Activated naive CD8-positive, alpha-beta T cell treated with anti-CD3 and anti-CD28 coated beads, Interleukin-2, amount 10 ng/mL, durations not matched to agents 7 days and 5 days (primary cell): ENCODE measurements around the gene NKX2-2. TPM values are rescaled to one million over a fixed set of nuclear protein-coding genes. Genes with fewer than 3 reads are reported as not detected.

Source experiments
- ATAC-seq: fragments of 150-1000 bp; cut with Tn5 transposase; one replicate; pipeline ENCODE4 v1.10.0; 2021; ENCODE audit warnings: low read depth, moderate library complexity
- POLR2A ChIA-PET: fragments of 350-600 bp; sonication (Branson Sonifier 250); formaldehyde crosslinking; loops from one replicate; lab custom pipeline; 2021; ENCODE audit warnings: antibody characterized with exemption; lab: Charles Lee
- DNase-seq: peaks from one replicate; pipeline ENCODE4 v3.0.0; 2021
- H3K27ac Mint-ChIP-seq: one replicate; pipeline ENCODE4 v1.8.0; 2022; ENCODE audit warnings: mild to moderate bottlenecking, mixed read lengths
- H3K27me3 Mint-ChIP-seq: one replicate; pipeline ENCODE4 v1.8.0; 2022; ENCODE audit warnings: mild to moderate bottlenecking, moderate library complexity, mixed read lengths
- H3K36me3 Mint-ChIP-seq: one replicate; pipeline ENCODE4 v1.8.0; 2021; ENCODE audit warnings: mild to moderate bottlenecking, mixed read lengths
- H3K4me1 Mint-ChIP-seq: one replicate; pipeline ENCODE4 v1.8.0; 2021; ENCODE audit warnings: mixed read lengths
- H3K4me3 Mint-ChIP-seq: one replicate; pipeline ENCODE4 v1.8.0; 2022; ENCODE audit warnings: mild to moderate bottlenecking, moderate library complexity, mixed read lengths
- H3K9me3 Mint-ChIP-seq: one replicate; pipeline ENCODE4 v1.8.0; 2021; ENCODE audit warnings: mixed read lengths
- total RNA-seq, 2 experiments: library from RNA; stranded (reverse); gene quantifications; one replicate each; pipeline ENCODE4 v1.2.3, GENCODE V29; 2021

The NKX2-2 gene
- total RNA-seq, 2 experiments from 2014 or later = not detected

GRCh38 chr20:21509079-21509596 is 4.7 kb downstream of the NKX2-2 start:
- peak overlapping the region; percentile 79 for H3K4me3 Mint-ChIP-seq

GRCh38 chr20:21508230-21509078 is 5.4 kb downstream of the NKX2-2 start:
- Mint-ChIP-seq H3K27ac (peak overlapping the region; percentile 76), H3K4me1 (peaks cover 35% of the 10 kb centered on the region), H3K36me3 (no peaks in the 10 kb centered on the region), H3K9me3 (no peaks in the 10 kb centered on the region), H3K27me3 (peaks cover 67% of the 10 kb centered on the region), H3K4me3 (no peak overlapping the region)
- ATAC-seq = no peak
- no peak for DNase-seq
- POLR2A ChIA-PET = no interaction called here

More at GRCh38 chr20:21509079-21509596, 4.7 kb downstream of the NKX2-2 start:
- ATAC-seq = no peak
- no peaks in the 10 kb centered on the region for H3K36me3 Mint-ChIP-seq
- H3K4me1 Mint-ChIP-seq = peaks cover 33% of the 10 kb centered on the region
- no peaks in the 10 kb centered on the region for H3K9me3 Mint-ChIP-seq
- POLR2A ChIA-PET = no interaction called here
- peaks cover 72% of the 10 kb centered on the region for H3K27me3 Mint-ChIP-seq
- DNase-seq = no peak
- H3K27ac Mint-ChIP-seq = no peak overlapping the region

GRCh38 chr20:21507400-21508229 is 6.2 kb downstream of the NKX2-2 start:
- H3K4me3 Mint-ChIP-seq = no peak overlapping the region
- H3K27me3 Mint-ChIP-seq = peaks cover 63% of the 10 kb centered on the region
- peak overlapping the region; percentile 76 for H3K27ac Mint-ChIP-seq
- DNase-seq (no peak), ATAC-seq (no peak)
- POLR2A ChIA-PET = no interaction called here
- H3K9me3 Mint-ChIP-seq = no peaks in the 10 kb centered on the region
- no peaks in the 10 kb centered on the region for H3K36me3 Mint-ChIP-seq
- peaks cover 37% of the 10 kb centered on the region for H3K4me1 Mint-ChIP-seq

DNA sequence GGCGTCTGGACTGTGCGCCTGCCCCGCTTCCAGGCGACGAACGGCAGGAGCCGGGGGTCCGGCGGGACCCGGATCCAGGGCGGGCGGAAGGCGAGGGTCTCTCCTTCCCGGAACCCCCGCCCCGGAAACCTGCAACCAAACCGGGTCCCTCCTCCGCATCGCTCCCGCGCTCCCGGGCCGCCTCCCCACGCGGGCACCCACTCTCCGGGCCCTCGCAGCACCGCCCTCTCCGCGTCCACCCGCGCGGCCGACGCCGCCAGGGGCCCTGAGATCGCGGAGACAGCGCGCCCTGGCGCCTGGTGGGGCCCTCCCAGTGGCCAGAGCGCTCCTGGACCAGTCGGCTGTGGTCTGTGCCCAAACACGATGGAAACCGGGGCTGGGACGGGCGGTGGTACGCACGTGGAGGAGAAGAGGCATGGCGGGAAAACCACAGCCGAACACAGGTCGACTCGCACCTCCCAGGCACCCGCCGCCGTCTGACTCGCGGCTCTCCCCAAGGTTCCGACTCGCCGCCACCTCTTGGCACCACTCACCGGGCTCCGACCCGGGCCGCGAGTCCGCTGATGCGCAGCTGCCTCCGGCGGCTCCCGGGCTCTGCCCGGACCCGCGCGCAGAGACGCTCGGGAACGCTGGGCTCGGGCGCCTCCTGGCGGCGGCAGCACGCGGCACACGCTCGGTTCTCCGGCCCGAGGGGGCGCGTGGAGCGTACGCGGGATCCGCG is 7.9 kb downstream of the NKX2-2 start:
- Mint-ChIP-seq H3K4me3 (peak overlapping the region; percentile 68), H3K9me3 (no peaks in the 10 kb centered on the region), H3K36me3 (no peaks in the 10 kb centered on the region), H3K27ac (no peak overlapping the region), H3K27me3 (peaks cover 48% of the 10 kb centered on the region), H3K4me1 (peaks cover 32% of the 10 kb centered on the region)
- ATAC-seq (peak; percentile 61), DNase-seq (peak; percentile 85)
- POLR2A ChIA-PET = interaction anchor here (0.9 to 1.4 kb wide), 3 partner anchors 270 to 646 kb away, joined by 3 to 4 read pairs (median 3); no protein-coding TSS in a partner anchor

DNA sequence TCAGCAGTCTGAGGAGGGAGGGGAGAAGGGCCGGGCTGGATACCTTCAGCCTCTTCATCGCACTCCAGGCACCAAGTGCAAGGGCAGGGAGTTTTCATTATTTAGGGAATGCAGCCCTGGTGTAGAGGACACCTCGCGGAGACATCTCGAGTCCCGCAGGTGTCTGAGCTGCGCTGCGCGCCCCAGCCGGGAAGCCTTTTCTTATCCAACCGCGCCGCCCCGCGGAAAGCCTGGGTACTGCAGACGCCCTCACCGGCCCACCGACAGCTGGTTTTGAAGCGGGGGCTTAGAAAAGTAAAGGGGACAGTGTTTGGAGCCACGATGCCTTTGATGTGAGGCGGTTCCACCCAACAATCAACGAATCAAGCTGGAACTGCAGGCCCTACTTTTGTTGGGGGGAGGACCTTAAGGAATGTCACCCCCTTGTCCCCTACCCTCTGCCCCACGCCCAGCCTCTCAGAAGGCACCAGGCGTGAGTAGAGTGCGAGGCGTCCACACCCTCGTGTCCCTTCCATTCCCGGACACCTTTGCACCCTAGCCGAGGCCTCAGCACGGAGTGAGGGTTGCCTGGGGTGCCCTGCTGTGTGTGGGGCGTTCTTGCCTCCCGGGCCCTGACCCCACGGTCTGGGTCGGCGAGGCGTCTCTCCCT is 8.6 kb downstream of the NKX2-2 start:
- Mint-ChIP-seq H3K4me1 (peaks cover 29% of the 10 kb centered on the region), H3K27me3 (peaks cover 47% of the 10 kb centered on the region), H3K9me3 (no peaks in the 10 kb centered on the region), H3K27ac (no peak overlapping the region), H3K36me3 (no peaks in the 10 kb centered on the region), H3K4me3 (peak overlapping the region; percentile 52)
- peak; percentile 88 for DNase-seq
- POLR2A ChIA-PET = interaction anchor here (0.9 to 1.4 kb wide), 2 partner anchors 269 to 645 kb away, joined by 3 to 4 read pairs; no protein-coding TSS in a partner anchor
- ATAC-seq = peak; percentile 67

DNA sequence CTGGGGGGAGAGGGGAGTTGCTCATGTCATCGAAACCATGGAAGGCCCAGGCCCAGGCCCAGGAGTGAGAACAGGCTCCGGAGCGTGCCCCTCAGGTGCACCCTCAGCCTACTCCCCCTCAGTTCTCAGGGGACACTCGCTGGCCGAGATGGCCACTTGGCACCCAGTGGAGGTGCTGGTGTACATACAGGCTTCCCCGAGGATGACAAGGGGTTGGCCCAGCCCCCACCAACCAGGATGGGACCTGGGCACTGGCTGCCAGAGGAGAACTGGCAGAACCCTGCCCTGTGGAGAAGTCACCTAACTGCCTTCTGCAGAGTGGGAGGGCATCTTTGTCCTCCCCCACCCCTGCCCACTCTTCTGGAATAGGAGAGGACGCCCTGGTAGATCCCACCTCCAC is 9.5 kb downstream of the NKX2-2 start:
- peaks cover 23% of the 10 kb centered on the region for H3K4me1 Mint-ChIP-seq

DNA sequence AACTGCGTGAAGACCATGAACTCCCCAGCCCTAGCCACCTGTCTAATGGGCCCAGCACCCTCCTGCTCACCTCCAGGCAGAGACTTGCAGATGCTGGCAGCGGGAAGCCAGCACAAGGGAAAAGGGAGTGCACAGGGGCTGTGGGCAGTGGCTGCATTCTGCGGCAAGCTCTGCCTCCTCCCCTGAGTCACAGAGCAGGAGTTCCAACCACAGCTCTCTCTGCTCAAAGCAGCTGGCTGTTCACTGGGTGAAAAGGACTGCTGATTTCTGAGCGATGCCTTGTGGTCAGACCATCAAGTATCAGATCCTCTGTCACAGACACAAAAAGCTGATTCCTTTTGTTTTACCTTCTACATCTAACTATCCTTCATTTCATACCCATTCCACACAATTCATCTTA is 10.5 kb downstream of the NKX2-2 start:
- Mint-ChIP-seq H3K4me3 (no peak overlapping the region), H3K4me1 (peaks cover 23% of the 10 kb centered on the region), H3K9me3 (no peaks in the 10 kb centered on the region), H3K36me3 (no peaks in the 10 kb centered on the region), H3K27ac (no peak overlapping the region), H3K27me3 (peaks cover 37% of the 10 kb centered on the region)
- no peak for ATAC-seq
- POLR2A ChIA-PET = no interaction called here
- DNase-seq = no peak

More for the DNA sequence above, 9.5 kb downstream of the NKX2-2 start:
- H3K4me3 Mint-ChIP-seq = no peak overlapping the region
- H3K9me3 Mint-ChIP-seq = no peaks in the 10 kb centered on the region
- POLR2A ChIA-PET = no interaction called here
- H3K27me3 Mint-ChIP-seq = peaks cover 40% of the 10 kb centered on the region
- ATAC-seq = no peak
- no peaks in the 10 kb centered on the region for H3K36me3 Mint-ChIP-seq
- no peak for DNase-seq
- H3K27ac Mint-ChIP-seq = no peak overlapping the region

- Mint-ChIP-seq H3K27ac (no peak overlapping the region), H3K36me3 (no peaks in the 10 kb centered on the region), H3K27me3 (peaks cover 23% of the 10 kb centered on the region), H3K9me3 (no peaks in the 10 kb centered on the region), H3K4me1 (peaks cover 13% of the 10 kb centered on the region), H3K4me3 (no peak overlapping the region)
- POLR2A ChIA-PET = no interaction called here
- ATAC-seq (no peak), DNase-seq (no peak)
These were observed 12.7 kb downstream of the NKX2-2 start for GRCh38 chr20:21501184-21501583.

DNA sequence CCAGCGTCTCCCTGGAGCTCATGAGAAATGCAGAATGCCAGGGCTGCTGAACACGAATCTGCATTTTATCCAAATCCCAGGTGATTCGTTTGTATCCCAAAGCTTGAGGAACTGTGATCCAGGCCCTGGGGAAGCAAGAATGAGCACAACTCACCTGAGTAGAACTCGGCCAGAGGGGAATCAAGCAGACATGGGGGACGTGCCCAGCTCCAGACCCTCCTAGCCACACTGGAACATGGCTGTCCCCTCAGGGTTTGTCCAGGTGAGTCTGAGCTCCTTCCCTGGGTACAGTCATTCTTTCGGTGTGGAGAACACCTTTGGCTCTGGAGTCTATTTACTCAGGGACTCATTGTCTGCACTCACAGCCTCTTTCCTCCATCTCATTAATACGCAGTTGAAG is 13.3 kb downstream of the NKX2-2 start:
- POLR2A ChIA-PET = no interaction called here

GRCh38 chr20:21499641-21500040 is 14.2 kb downstream of the NKX2-2 start:
- POLR2A ChIA-PET = no interaction called here
- no peak overlapping the region for H3K4me3 Mint-ChIP-seq
- ATAC-seq = no peak
- H3K4me1 Mint-ChIP-seq = peaks cover 8% of the 10 kb centered on the region
- no peaks in the 10 kb centered on the region for H3K9me3 Mint-ChIP-seq
- H3K36me3 Mint-ChIP-seq = no peaks in the 10 kb centered on the region
- DNase-seq = no peak
- no peak overlapping the region for H3K27ac Mint-ChIP-seq
- H3K27me3 Mint-ChIP-seq = peaks cover 24% of the 10 kb centered on the region

More for the DNA sequence above, 13.3 kb downstream of the NKX2-2 start:
- H3K27ac Mint-ChIP-seq = no peak overlapping the region
- peaks cover 25% of the 10 kb centered on the region for H3K27me3 Mint-ChIP-seq
- H3K4me3 Mint-ChIP-seq = no peak overlapping the region
- H3K9me3 Mint-ChIP-seq = no peaks in the 10 kb centered on the region
- peaks cover 13% of the 10 kb centered on the region for H3K4me1 Mint-ChIP-seq
- ATAC-seq (no peak), DNase-seq (no peak)
- no peaks in the 10 kb centered on the region for H3K36me3 Mint-ChIP-seq

DNA sequence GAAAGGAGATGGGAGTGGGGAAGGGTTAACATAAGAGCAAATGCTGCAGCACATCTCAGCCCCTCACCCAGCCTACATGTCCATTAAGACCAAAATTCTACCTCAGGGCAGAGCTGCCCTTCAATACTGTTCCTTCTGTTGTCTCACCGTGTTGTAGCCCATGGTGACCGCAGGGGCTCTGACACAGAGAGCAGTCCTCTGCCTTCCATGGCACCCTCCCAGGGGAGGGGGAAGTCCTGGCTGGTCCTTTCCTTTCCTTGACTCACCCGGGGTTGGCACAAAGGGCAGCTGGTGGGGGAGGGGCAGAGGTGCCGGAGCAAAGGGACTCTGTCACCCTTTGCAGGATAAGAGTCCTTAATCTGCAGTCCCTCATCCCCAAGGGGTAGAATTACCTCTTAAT is 15.2 kb downstream of the NKX2-2 start:
- no peak for DNase-seq

GRCh38 chr20:21498195-21498594 is 15.7 kb downstream of the NKX2-2 start:
- peaks cover 31% of the 10 kb centered on the region for H3K27me3 Mint-ChIP-seq
- no peaks in the 10 kb centered on the region for H3K36me3 Mint-ChIP-seq
- no peaks in the 10 kb centered on the region for H3K9me3 Mint-ChIP-seq
- DNase-seq = no peak
- no peak for ATAC-seq
- no peak overlapping the region for H3K4me3 Mint-ChIP-seq
- H3K4me1 Mint-ChIP-seq = peaks cover 4% of the 10 kb centered on the region
- POLR2A ChIA-PET = no interaction called here
- H3K27ac Mint-ChIP-seq = no peak overlapping the region

More for the DNA sequence above, 15.2 kb downstream of the NKX2-2 start:
- Mint-ChIP-seq H3K9me3 (no peaks in the 10 kb centered on the region), H3K27ac (no peak overlapping the region), H3K27me3 (peaks cover 26% of the 10 kb centered on the region), H3K36me3 (no peaks in the 10 kb centered on the region), H3K4me3 (no peak overlapping the region), H3K4me1 (peaks cover 7% of the 10 kb centered on the region)
- POLR2A ChIA-PET = no interaction called here
- no peak for ATAC-seq
